GM19193 (cell line): ENCODE results near the gene GMCL1.
A peak's percentile ranks its signal among the peaks of the same experiment; 100 is the strongest.

Experiments used
- POLR2A ChIP-seq: IDR thresholded peaks from 4 replicates; pipeline ENCODE4 v1.6.1; 2011; ENCODE audit not compliant: insufficient read depth, insufficient read length; ENCODE audit errors: extremely low read depth

Gene GMCL1

DNA sequence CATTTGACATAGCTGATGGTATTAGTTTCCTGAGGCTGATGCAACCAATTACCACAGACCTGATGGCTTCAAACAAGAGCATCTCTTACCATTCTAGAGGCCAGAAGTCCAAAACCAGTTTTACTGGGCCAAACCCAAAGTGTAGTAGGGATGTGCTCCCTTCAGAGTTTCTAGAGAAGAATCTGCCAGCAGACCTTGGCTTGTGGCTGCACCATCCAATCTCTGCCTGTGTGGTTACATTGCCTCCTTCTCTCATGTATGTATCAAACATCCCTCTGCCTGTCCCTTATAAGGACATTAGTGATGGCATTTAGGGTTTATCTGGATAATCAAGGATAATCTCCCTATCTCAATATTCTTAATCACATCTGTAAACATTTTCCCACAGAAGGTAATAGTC lies 59.8 kb downstream of the GMCL1 start:
- TF ChIP-seq POLR2A = no peak

DNA sequence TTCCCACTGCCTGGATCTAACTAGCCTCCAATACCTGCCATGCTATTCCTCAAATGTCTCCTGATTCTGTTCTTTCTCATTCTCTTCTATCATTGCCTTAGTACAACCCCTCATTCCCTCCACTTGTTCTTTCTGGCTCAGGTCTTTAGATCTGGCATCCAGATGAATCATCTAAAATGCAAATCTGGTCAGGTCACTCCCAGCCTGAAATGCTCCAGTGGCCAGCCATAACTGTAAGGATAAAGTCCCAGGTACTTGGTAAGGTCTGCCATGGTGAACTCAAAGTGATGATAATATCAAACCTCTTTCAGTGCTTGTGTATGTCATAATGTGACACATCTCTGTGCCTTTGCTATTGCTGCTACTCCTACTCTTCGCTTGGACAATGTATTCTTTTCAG lies 61.4 kb downstream of the GMCL1 start:
- TF ChIP-seq POLR2A = no peak

- TF ChIP-seq POLR2A = peak; percentile 72
Measured at GRCh38 chr2:69893684-69894551, 64.5 kb downstream of the GMCL1 start, which contains the start of gene SNRNP27. TSS of gene SNRNP27 (plus strand) at chr2:69893956. CDS start at chr2:69893985, 29 bp downstream.

GRCh38 chr2:69902213-69902922 lies 72.9 kb downstream of the GMCL1 start:
- no peak for TF ChIP-seq POLR2A

- TF ChIP-seq POLR2A = no peak
Measured at GRCh38 chr2:69907216-69907615, 77.8 kb downstream of the GMCL1 start.

DNA sequence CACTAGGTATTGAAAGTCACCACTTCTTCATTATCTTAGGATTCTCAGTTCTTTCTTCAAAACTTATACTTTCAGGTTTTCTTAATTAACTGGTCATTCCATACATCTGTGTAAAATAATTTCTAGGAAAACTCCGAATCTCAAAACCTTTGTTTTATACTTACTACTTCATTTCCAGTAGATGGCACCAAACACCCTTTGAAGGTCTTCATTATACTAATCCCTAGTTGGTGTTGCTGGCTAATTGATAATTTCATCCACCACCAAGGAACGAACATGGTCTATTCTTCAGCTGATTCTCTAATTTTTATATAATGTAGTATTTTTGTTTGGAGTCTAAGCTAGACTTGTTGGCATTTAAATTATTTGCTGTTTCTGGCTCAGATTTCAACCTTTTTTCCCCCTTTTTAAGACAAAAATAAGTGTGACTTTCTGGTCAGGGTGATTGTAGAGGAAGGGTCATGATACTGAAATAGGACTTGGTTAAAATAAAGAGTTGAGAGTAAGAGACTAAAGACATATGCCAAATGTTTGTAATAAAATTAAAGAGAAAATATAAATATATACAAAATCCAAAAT lies 82.6 kb downstream of the GMCL1 start:
- TF ChIP-seq POLR2A = no peak

- TF ChIP-seq POLR2A = peak; percentile 62
Measured at GRCh38 chr2:69914164-69914949, 84.9 kb downstream of the GMCL1 start.

- TF ChIP-seq POLR2A = peak; percentile 86
Measured at GRCh38 chr2:69914950-69915945, 85.8 kb downstream of the GMCL1 start, which contains the start of gene MXD1. TSS of gene MXD1 (plus strand) at chr2:69915109. CDS start at chr2:69915331, 222 bp downstream.

- TF ChIP-seq POLR2A = no peak
Measured at GRCh38 chr2:69916106-69916505, 86.6 kb downstream of the GMCL1 start.

- TF ChIP-seq POLR2A = no peak
Measured at GRCh38 chr2:69917852-69918251, 88.4 kb downstream of the GMCL1 start.

DNA sequence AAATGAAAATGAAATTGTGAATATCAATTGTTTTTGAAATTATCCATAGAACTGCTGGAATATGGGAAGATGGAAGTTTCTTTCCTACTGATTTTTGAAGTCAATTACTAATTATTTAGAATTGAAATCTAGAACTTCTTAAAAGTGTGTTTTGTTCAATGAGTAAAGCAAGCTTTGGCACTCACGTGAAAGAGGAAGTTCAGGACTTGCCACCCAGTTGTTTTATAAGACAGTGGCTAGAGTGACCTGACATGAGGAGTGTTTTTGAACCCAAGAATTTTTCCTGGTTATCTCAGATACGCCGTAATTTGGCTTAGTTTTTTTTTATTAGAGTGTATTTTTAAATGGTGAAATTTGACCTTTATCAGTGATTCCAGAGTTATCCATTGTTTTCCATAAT lies 88.9 kb downstream of the GMCL1 start:
- TF ChIP-seq POLR2A = no peak

- no peak for TF ChIP-seq POLR2A
Measured at GRCh38 chr2:69923116-69923515, 93.7 kb downstream of the GMCL1 start.

DNA sequence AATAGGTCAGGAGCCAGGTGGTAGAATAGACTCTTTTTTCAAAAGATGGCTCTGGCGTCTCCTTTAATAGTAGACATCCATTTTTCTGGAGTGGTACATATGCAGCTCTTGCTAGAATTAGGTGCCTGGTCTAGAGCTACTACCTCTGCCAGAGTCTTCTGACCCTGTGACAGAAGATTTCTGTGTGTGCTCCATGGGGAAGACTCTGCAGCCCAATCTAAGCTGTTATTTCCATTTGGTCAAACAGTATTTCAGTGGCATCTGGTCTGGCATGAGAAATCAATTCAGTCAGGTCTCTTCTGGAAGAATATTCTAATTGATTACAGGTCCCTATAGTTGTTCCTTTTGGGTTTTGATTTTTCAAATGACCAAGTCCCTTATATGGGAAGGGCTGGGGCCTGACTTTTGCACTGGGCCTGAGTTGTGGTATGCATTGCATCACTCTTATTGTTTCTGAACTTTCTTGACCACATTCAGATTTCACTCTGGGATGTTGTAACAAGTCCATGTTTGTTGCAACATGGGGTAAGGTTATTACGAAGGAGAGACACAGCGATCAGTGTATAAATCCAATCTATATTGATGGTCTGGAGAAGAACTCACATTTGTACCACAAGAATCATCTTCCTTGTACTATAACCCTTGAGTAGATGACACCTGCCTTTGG lies 97.5 kb downstream of the GMCL1 start:
- TF ChIP-seq POLR2A = no peak
